Ecto neural progenitor cell (in vitro differentiated cells): ENCODE data around the gene FSHR.

Experiments used
- DNase-seq: peaks from one replicate; pipeline ENCODE4 v3.0.0-alpha.2; 2018; ENCODE audit warnings: low spot score

FSHR gene

GRCh38 chr2:49111006-49111405 lies 43.3 kb downstream of the FSHR start:
- no peak for DNase-seq

GRCh38 chr2:49110571-49110970 lies 43.7 kb downstream of the FSHR start:
- DNase-seq, result no peak

GRCh38 chr2:49108851-49109250 lies 45.5 kb downstream of the FSHR start:
- DNase-seq, result no peak

- no peak for DNase-seq
Observed at GRCh38 chr2:49108436-49108835, 45.9 kb downstream of the FSHR start.

GRCh38 chr2:49105506-49105905 lies 48.8 kb downstream of the FSHR start:
- no peak for DNase-seq

DNA sequence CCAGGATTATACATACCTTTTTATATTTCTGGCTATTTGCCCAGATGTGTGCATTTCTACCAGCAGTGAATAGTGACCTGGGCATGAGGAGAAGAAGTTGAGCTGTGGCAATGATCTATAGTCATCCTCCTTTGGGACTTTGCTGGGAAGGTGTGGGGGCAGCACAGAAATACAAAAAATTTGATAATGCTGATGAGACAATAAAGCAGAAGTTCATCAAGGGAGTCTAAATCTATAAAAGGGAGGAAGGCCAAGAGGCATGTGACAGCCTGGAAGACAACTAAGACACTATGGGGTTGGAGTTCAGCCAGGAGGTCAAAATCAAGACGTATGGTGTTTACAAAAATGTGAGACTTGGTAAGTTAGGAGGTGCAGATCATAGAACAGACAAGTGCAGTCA lies 52.2 kb downstream of the FSHR start:
- DNase-seq, result no peak

GRCh38 chr2:49080681-49081080 lies 73.6 kb downstream of the FSHR start:
- DNase-seq, result no peak

DNA sequence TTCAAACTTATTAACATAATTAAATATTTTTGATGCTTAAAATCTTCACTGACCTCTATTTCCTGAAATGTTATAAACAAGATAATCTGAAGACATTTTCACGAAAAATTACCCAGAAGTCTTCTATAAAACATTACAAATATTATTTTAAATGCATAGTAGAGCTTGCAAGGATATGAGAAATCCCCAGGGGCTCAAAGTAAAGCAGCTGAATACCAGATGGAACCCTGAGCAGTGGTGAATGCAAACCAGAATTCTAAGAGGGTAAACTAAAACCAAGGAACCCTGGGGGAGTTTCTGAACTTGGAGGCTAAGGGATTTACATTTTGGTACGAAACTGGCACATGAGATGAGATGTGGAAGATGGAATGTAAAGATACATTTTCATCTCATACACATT lies 83.6 kb downstream of the FSHR start:
- no peak for DNase-seq

- DNase-seq, result no peak
Observed at GRCh38 chr2:49069829-49070228, 84.5 kb downstream of the FSHR start.

DNA sequence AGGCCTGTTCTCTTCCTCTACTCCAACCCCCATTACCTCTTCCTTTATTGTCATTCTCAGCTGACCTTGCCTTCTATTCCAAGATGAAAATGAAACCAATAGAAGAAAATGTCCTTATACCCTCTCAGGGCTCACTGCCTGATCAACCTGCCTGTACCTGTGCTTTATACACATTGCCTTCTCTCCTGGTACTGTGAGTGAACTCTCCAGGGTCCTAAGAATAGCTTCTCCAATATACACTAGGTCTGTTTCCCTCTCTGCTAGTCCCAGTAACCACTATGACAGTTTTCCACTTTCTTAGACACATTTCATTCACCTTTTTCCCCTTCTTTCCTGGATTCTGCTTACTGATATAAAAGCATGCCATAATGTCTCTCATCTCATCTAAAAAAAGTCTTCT lies 85.7 kb downstream of the FSHR start:
- DNase-seq, result no peak

DNA sequence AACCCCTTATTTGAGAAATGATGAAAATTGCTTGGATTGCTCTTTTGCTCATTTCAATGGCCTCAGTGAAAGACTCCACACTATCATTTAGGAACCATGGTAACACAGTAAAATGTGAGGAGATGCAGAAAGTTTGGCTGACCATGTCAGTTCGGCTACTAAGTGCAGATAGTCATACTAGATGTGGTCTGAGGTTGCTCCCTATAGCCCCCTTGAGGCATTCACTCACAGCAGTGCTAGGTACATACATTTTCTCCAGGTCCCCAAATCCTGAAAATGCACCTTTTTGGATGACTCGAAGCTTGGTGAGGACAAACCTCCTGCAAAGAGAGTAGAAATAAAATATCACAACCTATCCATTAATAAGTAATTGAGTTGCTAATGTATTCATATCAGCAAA lies 86.3 kb downstream of the FSHR start:
- no peak for DNase-seq

GRCh38 chr2:49053156-49053555 lies 101.2 kb downstream of the FSHR start:
- DNase-seq, result no peak

- no peak for DNase-seq
Observed at GRCh38 chr2:49050265-49050664, 104.0 kb downstream of the FSHR start.

DNA sequence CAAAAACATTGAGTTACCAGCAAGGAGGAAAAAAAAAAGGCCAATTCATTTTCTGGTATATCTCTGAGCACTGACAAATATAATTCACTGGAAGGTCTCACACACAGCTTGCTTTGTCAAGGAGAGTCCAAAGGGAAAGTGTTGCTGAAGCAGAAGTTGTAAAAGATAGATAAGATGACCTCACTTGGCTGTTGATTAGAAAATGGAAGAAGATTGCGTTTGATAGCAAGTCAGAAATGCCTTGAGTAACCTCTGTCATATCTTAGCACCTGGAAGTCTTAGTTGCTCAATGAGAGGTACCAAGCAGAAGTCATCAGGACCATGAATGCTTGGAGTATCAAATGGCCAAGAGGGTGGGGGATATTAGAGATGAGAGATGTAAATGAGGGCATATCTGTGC lies 105.2 kb downstream of the FSHR start:
- no peak for DNase-seq

GRCh38 chr2:49045083-49045482 lies 109.2 kb downstream of the FSHR start:
- no peak for DNase-seq

- DNase-seq, result no peak
Observed at GRCh38 chr2:49044350-49045079, 109.8 kb downstream of the FSHR start.

DNA sequence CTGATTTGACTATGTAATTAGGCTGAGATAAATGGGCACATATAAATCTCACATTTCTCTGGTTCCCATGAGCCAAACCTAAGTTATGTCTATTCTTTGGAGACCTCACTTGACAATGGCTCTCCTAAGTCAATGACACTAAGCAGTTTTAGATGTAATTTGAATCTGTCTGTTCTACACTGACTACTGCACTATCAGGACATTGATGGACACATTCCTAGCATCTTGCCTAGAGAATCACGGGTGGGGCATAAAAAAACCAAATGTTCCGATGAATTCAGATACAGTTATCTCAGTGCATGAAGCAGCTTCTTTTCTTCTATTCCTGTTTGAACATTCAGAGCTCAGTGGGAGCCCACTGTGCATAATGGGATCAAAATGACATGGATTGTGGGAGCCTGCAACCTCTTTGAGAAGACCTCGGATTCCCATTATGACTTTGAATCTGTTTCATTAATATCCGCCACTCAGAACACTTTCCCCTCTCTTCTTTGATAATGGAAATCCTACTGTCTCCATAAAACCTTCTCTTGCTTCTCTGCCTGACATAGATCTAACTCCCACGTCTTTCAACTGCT lies 110.8 kb downstream of the FSHR start:
- DNase-seq, result no peak

DNA sequence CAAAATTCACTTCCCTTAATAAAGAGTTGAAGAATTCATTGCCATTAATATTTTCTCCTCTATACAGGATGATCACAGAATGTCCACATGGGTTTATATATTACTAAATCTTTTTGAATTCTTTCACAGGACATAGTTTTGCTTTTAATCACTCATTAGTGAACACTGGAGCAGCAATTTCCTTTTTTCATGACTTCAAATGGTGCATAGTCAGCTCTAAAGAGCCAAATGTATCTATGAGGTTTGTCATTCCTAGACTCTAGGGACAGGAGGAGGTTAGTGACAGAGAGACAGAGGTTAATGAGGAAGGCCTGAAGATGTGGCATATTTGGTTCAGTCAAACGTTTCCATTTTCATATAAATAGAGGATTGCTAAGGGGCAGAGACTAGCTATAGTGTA lies 111.8 kb downstream of the FSHR start:
- no peak for DNase-seq

DNA sequence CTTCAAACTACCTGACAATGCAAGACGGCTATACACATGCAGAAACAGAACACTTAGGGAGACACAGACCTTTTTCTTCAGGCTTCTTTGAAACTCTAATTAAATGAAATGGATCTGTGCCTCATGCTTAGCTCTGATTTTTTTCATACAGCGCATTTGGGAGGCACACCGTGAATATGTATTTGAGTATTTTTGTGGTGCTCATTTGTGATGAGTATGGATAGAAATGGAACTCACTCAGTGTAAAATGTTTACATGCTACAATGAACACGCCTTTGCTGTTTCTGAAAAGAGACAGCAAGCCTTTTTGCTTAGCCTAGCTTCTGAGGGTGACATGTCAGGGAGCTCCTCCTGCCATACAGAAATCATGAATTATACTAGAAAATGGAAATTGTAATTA lies 113.3 kb downstream of the FSHR start:
- DNase-seq, result no peak

- no peak for DNase-seq
Observed at GRCh38 chr2:49037197-49037596, 117.1 kb downstream of the FSHR start.

DNA sequence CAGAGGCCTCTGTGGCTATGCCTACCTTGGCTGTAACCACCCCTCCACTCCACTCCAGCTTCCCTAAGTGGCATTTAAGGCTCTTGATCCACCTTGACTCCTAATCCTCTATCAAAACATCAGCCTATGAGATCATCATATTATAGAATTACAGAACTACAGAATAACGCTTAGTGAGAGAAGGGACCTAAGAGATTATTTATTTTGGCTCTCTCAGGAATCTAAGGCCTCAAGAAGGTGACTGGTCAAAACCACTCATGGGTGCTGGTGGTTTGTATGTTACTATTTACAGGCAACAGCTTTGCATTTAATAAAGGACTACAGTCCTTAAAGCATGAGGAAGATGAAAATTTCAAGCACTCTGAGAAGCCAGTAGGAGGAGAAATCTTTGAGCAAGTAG lies 118.8 kb downstream of the FSHR start:
- no peak for DNase-seq

GRCh38 chr2:49033394-49034185 lies 120.7 kb downstream of the FSHR start:
- no peak for DNase-seq

DNA sequence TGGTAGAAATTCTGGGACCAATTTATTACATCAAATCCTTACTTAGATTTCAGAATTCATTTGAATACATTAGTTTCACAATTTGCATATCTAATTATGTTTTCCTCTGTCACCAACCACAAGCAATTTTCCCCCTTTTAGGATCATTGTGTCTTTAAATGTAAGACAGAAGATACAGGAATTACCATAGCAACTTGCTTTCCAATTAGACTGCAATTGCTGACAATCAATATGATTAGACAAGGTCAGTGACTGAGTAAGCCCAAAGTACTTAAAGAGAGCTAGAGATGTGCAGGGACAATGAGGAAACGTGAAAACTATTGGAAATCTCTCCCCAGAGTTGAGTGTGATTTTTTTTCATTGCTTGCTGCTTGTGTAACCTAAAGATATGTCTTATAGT lies 121.4 kb downstream of the FSHR start:
- no peak for DNase-seq
